Measurements from ENCODE around the gene ATP1A1.

Gene ATP1A1

DNA sequence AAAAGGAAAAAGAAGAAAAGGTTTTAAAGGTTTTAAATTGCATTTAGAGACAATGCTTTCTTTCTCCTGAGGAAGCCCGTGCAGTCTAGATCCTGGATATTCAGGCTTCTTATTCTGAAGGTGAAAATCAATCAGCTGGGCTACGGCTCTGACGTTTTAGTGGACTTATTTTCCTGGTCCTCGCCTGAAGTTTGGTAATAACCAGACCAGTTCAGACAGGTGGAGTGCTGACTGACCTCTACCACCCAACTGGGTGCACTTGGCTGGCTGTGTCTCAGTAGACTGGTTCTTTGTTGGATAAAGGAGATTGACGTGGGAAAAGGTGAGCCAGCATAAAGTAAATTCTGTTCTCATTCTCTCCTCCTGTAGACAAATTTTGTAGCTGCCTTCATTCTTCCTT lies 7.2 kb upstream of the ATP1A1 start:
- no peak for DNase-seq
- intact Hi-C loops (cut with DNase I), result no loop called here

DNA sequence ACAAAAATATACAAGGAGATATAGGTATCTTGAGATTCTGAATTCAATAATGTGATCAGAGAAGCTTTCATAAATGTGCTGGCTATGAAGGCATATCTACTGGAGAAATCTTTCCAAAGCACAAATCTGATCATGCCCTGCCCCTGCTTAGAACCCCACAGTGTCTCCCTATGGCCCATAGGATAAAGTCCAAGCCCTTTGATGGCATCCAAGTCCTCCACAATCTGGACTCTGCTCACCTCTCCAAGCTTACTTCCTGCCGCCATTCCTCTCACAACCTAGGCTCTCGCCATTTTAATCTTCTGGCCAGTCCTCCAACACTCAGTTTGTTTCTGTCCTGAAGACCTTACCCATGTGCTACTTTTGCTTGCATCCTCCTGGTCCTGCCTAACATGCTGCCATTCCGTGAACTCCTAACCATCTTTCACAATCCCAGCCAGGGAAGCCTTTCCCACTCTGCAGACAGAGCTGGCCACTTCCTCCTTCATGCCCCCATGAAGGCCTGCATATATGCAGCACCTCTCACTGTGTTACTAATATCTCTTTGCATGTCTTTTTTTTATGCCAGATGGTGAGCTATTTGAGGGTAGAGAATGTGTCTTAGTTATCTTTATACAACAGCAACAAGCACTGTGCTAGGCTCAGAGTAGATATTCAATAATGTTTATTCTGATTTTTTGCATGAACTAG lies 5.6 kb upstream of the ATP1A1 start:
- intact Hi-C loops (cut with DNase I), result no loop called here
- DNase-seq, result no peak

DNA sequence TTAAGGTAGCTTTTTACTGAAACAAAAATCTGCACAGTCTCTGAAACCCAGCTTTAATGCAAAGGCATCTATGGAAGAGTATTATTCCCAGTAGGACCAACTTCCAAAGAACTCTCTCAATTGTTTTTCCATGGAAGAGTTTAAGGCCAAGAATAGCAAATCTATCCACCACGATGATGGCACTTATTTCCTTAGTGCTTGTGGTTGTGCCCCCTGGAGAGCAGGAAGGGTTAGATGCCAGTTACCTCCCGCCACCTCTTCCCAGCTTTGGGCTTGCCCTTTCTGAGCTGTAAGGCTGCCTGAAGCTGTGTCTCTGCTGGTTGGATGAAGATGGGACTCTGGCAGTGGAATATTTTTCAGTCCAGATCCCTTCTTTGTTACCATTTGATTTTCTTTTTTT lies 4.8 kb upstream of the ATP1A1 start:
- intact Hi-C loops (cut with DNase I), result no loop called here
- no peak for DNase-seq

DNA sequence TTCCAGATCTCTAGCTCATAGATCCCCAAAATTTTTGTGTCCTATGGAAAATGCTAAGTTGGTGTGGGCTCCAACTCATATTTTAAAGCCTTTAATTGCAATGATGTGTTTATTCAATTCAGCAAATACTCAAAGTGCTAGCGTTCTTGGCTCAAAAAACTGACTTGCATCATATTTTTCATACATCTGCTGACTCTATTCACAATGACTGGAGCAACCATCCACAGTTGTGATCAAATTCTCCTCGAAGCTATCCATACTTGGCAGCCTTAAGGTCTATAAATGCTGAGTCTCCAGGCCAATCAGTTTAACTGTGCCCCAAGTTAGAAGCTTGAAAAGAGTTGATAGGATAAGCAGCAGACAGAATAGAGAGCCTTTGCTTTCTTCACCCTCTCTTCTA lies 2.9 kb upstream of the ATP1A1 start:
- DNase-seq, result no peak
- intact Hi-C loops (cut with DNase I), result no loop called here

DNA sequence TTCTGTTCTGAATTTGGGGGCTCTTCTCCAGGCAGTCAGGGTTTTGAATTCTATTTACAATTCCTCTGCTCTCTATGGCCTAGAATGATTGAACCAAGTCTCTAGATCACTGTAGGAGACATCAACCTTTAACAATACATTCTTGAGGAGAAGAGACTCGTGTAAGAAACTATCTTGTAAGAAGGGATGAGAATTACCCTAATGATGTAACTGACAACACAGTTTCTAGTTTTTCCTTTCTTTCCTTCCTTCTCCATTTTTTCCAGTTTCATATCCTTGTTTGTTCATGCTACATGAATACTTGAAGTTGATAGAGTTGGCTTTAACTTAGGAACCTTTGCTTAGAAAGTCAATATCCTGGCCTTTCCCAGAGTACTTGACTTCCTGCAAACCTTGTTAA lies 1.3 kb upstream of the ATP1A1 start:
- no peak for DNase-seq
- intact Hi-C loops (cut with DNase I), result loop anchor here (2.0 kb wide), 1 partner anchor 47 kb away; no protein-coding TSS in a partner anchor

DNA sequence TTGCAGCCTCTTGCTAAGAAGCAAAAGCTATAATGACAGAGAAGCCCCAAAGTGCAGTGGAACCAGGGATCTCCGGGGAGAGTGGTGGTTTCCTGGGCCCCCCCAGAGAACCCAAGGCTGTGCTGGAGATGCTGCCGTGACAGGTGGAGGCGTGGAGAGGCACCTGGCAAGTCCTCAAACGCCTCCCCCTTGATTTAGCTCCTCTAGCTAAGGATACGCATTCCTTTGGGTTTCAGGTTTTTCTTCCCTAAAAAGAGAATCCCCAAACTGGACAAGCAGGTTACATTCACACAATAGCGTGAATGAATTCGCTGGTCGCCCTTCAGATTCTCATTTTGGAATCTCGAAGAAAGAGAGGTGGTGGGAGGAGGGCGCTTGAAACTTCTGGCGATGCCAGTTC lies 853 bp upstream of the ATP1A1 start:
- intact Hi-C loops (cut with DNase I), result loop anchor here (2.0 kb wide), 1 partner anchor 47 kb away; no protein-coding TSS in a partner anchor
- DNase-seq, result peak in 19 of 42 donors; percentile 14 to 64 (median 36)

DNA sequence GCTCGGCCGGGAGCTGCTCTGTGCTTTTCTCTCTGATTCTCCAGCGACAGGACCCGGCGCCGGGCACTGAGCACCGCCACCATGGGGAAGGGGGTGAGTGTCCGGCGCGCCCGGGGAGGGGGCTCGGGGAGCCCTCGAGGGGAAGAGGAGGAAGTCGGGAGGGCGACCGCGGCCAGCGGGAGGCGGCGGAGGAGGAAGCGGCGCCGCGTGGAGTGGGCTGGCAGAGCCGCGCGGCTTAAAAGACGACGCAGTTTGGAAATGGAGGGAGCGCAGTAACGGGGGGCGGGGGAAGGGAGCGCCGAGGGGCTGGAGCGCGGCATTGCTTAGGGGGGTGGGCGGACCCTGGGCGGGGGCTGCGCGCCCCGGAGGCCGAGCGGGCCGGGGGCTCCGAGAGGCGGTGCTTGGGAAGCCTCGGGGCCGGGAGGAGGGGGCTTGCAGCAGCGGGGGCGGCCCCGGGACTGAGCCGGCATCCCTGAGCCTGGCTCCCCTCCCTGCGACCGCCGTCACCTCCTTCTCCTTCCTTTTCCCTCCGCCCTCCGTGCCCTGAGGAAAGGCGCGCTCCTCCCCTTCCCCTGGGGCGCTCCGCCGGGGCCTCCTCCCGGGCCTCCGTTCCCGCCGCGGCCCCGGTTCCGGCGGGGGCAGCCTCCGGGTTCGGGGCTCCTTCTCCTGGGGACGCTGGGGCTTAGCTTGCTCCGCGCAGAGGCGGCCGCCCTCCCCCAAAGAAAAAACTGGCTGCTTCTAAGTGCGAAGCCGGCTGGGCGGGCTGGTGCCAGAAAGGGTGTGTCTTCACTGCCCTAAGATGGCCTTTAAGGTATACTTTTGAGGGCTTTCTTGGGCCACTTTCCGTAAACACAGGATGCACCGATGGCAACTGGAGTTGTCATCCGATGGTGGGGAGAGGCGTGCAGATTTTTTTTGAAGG lies 648 bp downstream of the ATP1A1 start:
- DNase-seq, result peak in 40 of 42 donors; percentile 30 to 84 (median 63)
- intact Hi-C loops (cut with DNase I), result loop anchor here (2.0 kb wide), 1 partner anchor 45 kb away; no protein-coding TSS in a partner anchor

DNA sequence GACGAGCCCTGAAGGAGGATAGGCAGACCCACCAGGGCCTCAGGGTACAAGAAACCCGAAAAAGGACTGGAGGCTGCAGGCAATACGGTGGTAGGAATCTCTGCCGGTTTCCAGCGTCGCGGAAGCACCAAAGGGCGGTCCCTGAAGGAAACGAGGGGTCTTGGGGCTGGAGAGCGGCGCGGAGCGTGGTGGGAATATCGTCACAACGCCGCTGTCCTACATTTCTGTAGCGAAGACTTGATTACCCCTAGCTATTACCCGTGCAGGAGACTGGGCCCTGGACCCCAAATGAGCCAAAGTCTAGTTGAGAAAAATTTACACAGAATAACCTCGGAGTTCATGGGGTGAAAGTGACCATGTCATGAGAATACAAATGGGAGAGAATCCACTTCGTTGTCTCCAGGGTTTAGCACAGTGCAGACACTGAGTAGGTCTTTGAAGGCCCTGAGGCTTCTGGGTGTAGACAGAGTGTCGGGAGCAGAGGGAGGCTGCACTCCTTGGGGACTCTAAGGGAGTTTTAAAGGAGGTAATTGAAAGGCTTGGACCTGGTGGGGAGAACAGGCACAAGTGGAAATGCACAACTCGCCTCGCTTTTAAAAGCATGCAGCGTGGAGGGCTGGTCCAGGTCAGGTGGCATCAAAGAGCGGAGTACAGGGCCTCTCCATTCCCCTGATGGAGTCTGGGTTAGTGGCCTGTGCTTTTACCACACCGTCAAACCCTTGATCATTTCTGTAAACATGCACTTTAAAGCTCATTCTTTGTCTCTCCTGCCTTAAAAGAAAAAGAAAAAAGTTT lies 1.5 kb downstream of the ATP1A1 start:
- DNase-seq, result peak in 23 of 42 donors; percentile 16 to 60 (median 33)
- intact Hi-C loops (cut with DNase I), result loop anchor here (5.0 kb wide), 2 partner anchors 113 to 222 kb away; no protein-coding TSS in a partner anchor

DNA sequence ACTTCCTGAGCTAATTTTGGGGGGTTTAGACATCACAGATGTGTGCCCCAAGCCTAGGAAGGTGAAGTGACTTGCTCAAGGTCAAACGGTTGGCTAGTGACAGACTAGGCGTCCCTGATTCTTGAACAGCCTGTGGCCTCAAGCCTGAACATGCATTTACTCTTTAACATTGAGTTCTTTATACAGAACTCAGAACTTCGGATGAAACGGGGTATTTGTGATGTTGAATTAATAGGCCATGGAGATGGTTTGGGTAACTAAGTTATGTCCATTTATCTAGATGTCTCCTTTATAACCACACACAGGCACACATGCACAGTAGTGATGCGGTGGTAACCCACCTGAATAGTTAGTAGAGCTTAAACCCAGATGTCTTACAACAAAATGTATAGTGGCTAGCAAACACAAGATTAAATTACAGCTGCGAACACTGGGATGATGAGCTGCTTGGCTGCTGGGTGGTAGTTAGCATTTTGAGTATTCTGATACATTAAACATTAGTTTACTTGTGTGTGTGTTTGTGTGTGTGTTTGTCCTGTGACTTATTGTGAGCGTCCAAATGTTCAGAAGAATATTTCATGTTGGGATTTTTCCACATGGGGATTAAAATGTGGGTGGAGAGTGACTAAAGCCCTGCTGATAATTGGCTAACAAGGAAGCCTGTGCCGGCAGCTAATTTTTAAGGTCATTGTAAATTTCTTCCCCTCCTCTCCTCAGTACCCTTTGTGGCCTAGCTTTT lies 2.3 kb downstream of the ATP1A1 start:
- DNase-seq, result no peak
- intact Hi-C loops (cut with DNase I), result loop anchor here (5.0 kb wide), 2 partner anchors 112 to 223 kb away; no protein-coding TSS in a partner anchor

DNA sequence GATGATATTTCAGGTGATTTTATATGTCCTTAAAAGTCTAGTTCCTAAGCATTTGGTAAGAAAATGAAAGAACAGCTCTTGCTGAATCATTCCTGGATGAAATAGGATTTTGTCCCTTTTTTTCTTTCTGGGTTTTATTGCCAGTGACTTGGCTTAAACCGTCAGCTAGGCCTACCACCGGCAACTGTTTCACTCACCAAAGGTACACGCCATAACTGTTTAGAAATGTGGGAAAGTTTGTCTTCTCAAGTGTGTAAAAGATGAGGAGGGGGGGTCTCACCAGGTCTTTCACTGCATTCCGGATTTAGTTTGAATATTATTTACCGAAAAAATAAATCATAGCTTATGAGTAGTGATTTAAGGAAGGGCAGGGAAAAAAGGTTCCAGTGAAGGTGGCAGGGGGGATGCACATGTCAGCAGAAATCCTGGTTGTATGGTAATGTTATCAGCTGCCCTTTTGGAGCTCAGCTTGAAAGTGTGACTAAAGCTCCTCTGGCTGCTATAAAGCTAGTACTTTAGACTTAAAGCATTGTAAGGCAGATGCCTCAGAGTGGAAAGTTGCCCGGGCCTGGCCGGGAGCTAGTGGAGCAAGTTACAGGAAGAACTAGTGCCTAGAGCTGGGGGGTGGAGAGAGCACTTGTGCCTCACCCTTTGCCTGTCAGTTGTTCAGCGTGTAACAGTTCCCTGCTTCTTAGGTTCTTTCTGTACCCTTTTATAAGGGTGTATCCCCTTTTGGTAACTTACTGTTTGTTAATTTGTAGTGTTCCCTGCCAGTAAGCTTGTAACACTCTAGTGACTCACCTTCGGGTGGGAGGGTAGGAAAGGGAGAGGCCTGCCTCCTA lies 3.1 kb downstream of the ATP1A1 start:
- intact Hi-C loops (cut with DNase I), result loop anchor here (5.0 kb wide), 2 partner anchors 111 to 224 kb away; no protein-coding TSS in a partner anchor
- peak; percentile 31 to 88 (median 70) for DNase-seq

DNA sequence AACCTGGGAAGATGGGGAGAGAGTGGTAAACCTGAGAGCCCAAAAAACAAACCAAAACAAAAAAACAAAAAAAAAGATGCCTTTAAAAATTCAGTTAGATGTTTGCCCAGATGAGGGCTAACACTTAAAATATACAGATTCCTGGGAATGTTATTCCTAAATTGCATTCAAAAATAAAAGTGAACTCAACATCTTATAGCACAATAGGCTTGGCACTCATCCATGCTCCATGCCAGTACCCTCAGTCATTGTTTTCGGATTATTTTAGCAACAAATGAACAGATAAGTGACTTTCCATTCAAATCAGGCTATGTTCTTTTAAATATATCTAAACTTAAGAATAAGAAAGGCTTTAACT lies 3.7 kb downstream of the ATP1A1 start:
- DNase-seq, result peak in 1 of 42 donors; percentile 22
- intact Hi-C loops (cut with DNase I), result loop anchor here (5.0 kb wide), 2 partner anchors 111 to 224 kb away; no protein-coding TSS in a partner anchor

DNA sequence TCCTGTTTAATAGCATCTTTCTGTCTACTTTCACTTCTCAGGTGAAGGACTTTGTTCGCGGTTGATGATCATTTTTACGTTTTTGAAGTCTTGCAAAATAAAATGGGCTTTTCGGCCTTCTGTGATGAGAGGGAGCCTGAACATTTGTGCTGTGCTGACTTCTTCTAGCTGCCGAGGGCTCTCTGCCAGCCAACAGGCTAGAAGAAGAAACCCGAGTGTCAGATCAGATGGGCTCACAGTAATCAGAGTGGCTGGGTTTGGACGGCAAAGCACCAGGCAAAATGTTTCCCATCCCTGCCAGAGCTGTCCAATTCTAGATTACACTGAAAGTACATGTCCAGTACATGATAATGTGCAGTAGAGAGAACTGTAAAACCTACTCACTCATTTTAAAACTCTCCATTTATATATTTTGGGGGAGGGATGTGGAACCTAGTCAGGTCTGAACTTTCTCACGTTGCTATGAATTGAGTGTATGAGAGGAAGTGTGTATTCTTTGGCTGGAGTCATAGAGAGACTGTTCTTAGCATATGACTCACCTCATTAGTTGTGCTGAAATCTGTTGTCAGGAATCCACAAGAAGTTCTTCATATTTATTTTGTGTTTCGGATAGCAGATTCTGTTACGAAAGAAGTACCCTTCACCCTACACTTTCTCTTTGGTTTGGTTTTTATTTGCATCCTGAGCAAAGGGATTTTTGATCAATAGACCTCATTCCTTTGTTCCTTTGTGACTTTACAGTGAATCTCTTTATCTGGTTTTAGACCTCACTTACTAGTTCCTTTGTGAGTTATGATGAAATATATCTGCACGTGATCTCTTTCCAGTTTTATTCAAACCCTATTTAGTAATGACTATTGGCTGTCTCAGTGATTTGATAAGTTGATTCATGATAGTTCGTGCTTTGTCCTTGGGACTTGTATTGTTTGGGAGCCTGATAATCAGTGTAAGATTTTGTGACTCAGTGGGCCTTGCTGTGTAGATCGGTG lies 4.8 kb downstream of the ATP1A1 start:
- intact Hi-C loops (cut with DNase I), result loop anchor here (5.0 kb wide), 2 partner anchors 109 to 226 kb away; no protein-coding TSS in a partner anchor
- peak; percentile 45 to 88 (median 72) for DNase-seq

DNA sequence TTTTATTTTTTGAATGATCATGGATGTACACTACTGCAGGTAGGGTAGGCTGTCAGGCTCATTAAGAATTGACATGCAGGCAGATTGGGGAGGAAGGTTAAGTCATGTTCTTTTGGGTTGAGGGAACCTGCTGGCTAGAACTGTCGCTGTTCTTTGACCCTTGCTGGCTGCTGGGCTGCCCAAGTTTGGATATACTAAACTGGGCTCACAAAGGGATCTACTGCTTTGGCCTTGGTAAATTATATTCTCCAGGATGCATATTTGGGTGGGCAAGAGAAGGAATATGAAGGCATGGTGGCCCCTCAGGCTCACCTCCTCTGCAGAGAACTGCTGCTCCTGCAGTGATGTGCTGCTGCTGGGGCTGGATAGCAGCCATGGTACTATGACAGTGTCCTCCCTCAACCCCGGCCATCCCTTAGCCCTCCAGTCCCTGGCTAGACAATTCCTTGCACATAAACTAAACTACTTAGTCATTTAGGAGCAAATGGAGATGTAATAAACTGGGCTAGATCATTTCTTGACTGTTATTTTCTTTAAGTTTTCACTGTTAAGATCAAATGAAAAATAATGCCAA lies 6.1 kb downstream of the ATP1A1 start:
- DNase-seq, result peak in 2 of 42 donors; percentile 42 to 67
- intact Hi-C loops (cut with DNase I), result loop anchor here (5.0 kb wide), 2 partner anchors 108 to 227 kb away; no protein-coding TSS in a partner anchor

DNA sequence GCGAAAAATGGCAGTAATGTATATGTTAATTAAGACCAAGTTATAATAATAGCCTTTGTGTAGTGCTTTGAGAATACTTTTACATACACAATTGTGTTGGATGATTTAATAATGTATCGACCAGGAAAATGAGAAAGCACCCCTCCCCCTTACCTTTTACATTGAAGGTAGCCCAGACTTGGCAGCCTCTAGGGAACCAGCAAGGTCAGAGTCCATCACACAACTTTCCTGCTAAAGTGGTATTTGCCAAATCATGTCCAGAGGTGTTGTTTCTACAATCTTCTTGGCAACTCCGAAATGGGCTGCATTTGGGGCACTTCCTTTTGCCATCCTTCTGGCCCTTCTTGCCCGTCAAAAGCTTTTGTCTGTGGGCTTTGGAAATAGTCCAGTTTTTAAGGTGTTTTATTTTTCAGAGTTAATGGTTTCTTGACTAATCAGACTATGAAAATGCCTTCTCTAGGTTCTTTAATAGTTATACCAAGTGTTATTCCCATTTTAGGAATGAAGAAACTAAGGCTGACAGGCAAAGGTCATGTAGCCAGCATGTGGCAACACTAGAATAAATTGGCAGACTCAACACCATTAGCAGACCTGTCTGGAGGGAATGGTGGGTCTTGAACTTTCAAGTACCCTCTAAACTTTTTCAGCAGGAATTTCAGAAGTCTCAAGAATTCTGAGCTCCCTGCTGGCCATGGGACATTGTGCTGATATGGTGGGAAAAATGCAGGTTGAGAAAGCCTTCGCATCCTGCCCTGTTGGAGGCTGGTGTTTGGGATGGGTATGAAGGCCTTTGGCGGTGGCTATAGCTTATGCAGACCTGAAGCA lies 6.8 kb downstream of the ATP1A1 start:
- intact Hi-C loops (cut with DNase I), result loop anchor here (5.0 kb wide), 2 partner anchors 107 to 228 kb away; no protein-coding TSS in a partner anchor
- DNase-seq, result no peak
